Fibroblast of lung (primary cell): Measurements from ENCODE around the gene LAMA5. TPM values are rescaled to one million over a fixed set of nuclear protein-coding genes. Genes with fewer than 3 reads are reported as not detected.
A peak's percentile ranks its signal among the peaks of the same experiment; 100 is the strongest.

Experiments
- DNase-seq, 2 donors: peaks; one replicate each; pipeline versions ENCODE4 v3.0.0 to v3.0.0-alpha.2; 2010; ENCODE audit warnings: low read depth in 2 of 2
- H2AFZ ChIP-seq: 2 replicates; pipeline ENCODE4 v1.5.1; 2012; ENCODE audit warnings: low read length, control low read depth, inconsistent platforms
- H3K27ac ChIP-seq: 2 replicates; pipeline ENCODE4 v1.5.1; 2011; ENCODE audit warnings: low read length, control low read depth; ENCODE audit not compliant: insufficient read depth
- H3K27me3 ChIP-seq: 2 replicates; pipeline ENCODE4 v1.5.1; 2011; ENCODE audit warnings: mild to moderate bottlenecking, low read length; ENCODE audit not compliant: control insufficient read depth, insufficient read depth
- H3K36me3 ChIP-seq: 2 replicates; pipeline ENCODE4 v1.5.1; 2011; ENCODE audit warnings: low read length; ENCODE audit not compliant: control insufficient read depth, insufficient read depth
- H3K4me1 ChIP-seq: 2 replicates; pipeline ENCODE4 v1.5.1; 2011; ENCODE audit warnings: low read length; ENCODE audit not compliant: control insufficient read depth, insufficient read depth; ENCODE audit errors: extremely low read depth
- H3K4me2 ChIP-seq: 2 replicates; pipeline ENCODE4 v1.5.1; 2011; ENCODE audit warnings: low read length, control low read depth; ENCODE audit not compliant: insufficient read depth; ENCODE audit errors: extremely low read depth
- H3K4me3 ChIP-seq, 4 experiments: fragments of 200-600 bp in 1 of 4; sonication (generic) in 1 of 4; replicated peaks in 1 of 4; 2 replicates each; pipeline ENCODE4 v1.5.1; 2011 to 2016; ENCODE audit warnings: low read length in 4 of 4, low read depth in 3 of 4, mild to moderate bottlenecking in 3 of 4, control low read depth in 2 of 4, inconsistent platforms in 1 of 4, mixed read lengths in 1 of 4; ENCODE audit not compliant: insufficient read depth in 1 of 4; ENCODE audit errors: control extremely low read depth in 1 of 4
- H3K79me2 ChIP-seq: 2 replicates; pipeline ENCODE4 v1.5.1; 2012; ENCODE audit warnings: mild to moderate bottlenecking, low read length, inconsistent platforms; ENCODE audit not compliant: control insufficient read depth, insufficient read depth
- H3K9ac ChIP-seq: 2 replicates; pipeline ENCODE4 v1.5.1; 2011; ENCODE audit warnings: mild to moderate bottlenecking, low read length, control low read depth; ENCODE audit not compliant: insufficient read depth
- H3K9me3 ChIP-seq: 2 replicates; pipeline ENCODE4 v1.5.1; 2012; ENCODE audit warnings: low read depth, low read length; ENCODE audit not compliant: control insufficient read depth, insufficient read depth
- H4K20me1 ChIP-seq: 2 replicates; pipeline ENCODE4 v1.5.1; 2011; ENCODE audit warnings: low read length; ENCODE audit not compliant: control insufficient read depth, insufficient read depth; ENCODE audit errors: extremely low read depth
- CTCF ChIP-seq, 2 donors: IDR thresholded peaks in 1 of 2; conservative IDR thresholded peaks in 1 of 2; 1 replicate in 1 of 2; 2 replicates in 1 of 2; pipeline ENCODE4 v1.5.1; 2011 to 2012; ENCODE audit warnings: low read length in 2 of 2, control low read depth in 1 of 2, inconsistent platforms in 1 of 2, low read depth in 1 of 2, mild to moderate bottlenecking in 1 of 2
- EZH2 ChIP-seq: IDR thresholded peaks from 2 replicates; pipeline ENCODE4 v1.5.1; 2012; ENCODE audit warnings: low read length, control low read depth, mild to moderate bottlenecking; ENCODE audit errors: missing control alignments
- polyA plus RNA-seq, 2 donors: library from polyadenylated mRNA; depleted of rRNA in 1 of 2; stranded (reverse) in 1 of 2; unstranded in 1 of 2; fragments of >200 nt; gene quantifications; 2 replicates each; pipeline ENCODE4 v1.2.1, GENCODE V29; 2011 to 2012; ENCODE audit warnings: missing spikeins in 1 of 2
- total RNA-seq: library from RNA; depleted of rRNA; stranded (reverse); fragments of >200 nt; gene quantifications from 2 replicates; pipeline ENCODE4 v1.2.1, GENCODE V29; 2014

The LAMA5 gene
- total and polyA plus RNA-seq, 2 donors (not counting 1 experiment from before 2014, with no cell fraction given) = 1.5 to 81.6 TPM

GRCh38 chr20:62406635-62407176, 39.6 kb upstream of the LAMA5 start:
- peak overlapping the region; percentile 44 for H3K9ac ChIP-seq
- H3K4me1 ChIP-seq = peaks cover 11% of the 10 kb centered on the region
- no peak for DNase-seq
- no peak overlapping the region for H2AFZ ChIP-seq
- no peaks in the 10 kb centered on the region for H3K36me3 ChIP-seq
- no peak for TF ChIP-seq EZH2
- H3K4me3 ChIP-seq = peak overlapping the region; percentile 51 to 67 (median 62)
- H3K9me3 ChIP-seq = no peaks in the 10 kb centered on the region
- H3K4me2 ChIP-seq = peak overlapping the region; percentile 97
- no peaks in the 10 kb centered on the region for H4K20me1 ChIP-seq
- H3K27me3 ChIP-seq = no peaks in the 10 kb centered on the region
- peak overlapping the region; percentile 59 for H3K27ac ChIP-seq
- H3K79me2 ChIP-seq = peaks cover 2% of the 10 kb centered on the region

- H2AFZ ChIP-seq = no peak overlapping the region
- H3K79me2 ChIP-seq = peaks cover 2% of the 10 kb centered on the region
- no peak overlapping the region for H3K9ac ChIP-seq
Measured at GRCh38 chr20:62405981-62406513, 38.9 kb upstream of the LAMA5 start.

GRCh38 chr20:62405108-62405980, 38.2 kb upstream of the LAMA5 start:
- no peaks in the 10 kb centered on the region for H4K20me1 ChIP-seq
- H3K4me3 ChIP-seq = peak overlapping the region in 1 of 4 experiments; percentile 67
- no peak overlapping the region for H3K27ac ChIP-seq
- TF ChIP-seq EZH2 (no peak), CTCF (conservative IDR thresholded peaks at IDR 0.05 in 1 of 2, IDR thresholded peaks at IDR 0.05 in 1 of 2; ENCODE audit: low read depth in 1 of 2, low read length in 2 of 2) (peak; percentile 57 to 73)
- no peaks in the 10 kb centered on the region for H3K9me3 ChIP-seq
- no peaks in the 10 kb centered on the region for H3K36me3 ChIP-seq
- peaks cover 2% of the 10 kb centered on the region for H3K79me2 ChIP-seq
- peak overlapping the region; percentile 35 for H3K4me2 ChIP-seq
- no peaks in the 10 kb centered on the region for H3K27me3 ChIP-seq
- H2AFZ ChIP-seq = no peak overlapping the region
- peak; percentile 54 to 73 for DNase-seq
- no peak overlapping the region for H3K9ac ChIP-seq
- peaks cover 11% of the 10 kb centered on the region for H3K4me1 ChIP-seq

More at GRCh38 chr20:62405981-62406513, 38.9 kb upstream of the LAMA5 start:
- no peaks in the 10 kb centered on the region for H3K27me3 ChIP-seq
- peak overlapping the region; percentile 97 for H3K4me2 ChIP-seq
- no peak for DNase-seq
- no peaks in the 10 kb centered on the region for H3K9me3 ChIP-seq
- H3K4me3 ChIP-seq = peak overlapping the region; percentile 51 to 67 (median 62)
- no peak overlapping the region for H3K27ac ChIP-seq
- no peaks in the 10 kb centered on the region for H3K36me3 ChIP-seq
- peaks cover 11% of the 10 kb centered on the region for H3K4me1 ChIP-seq
- TF ChIP-seq CTCF (conservative IDR thresholded peaks at IDR 0.05 in 1 of 2, IDR thresholded peaks at IDR 0.05 in 1 of 2; ENCODE audit: low read depth in 1 of 2, low read length in 2 of 2) = no peak
- no peak for TF ChIP-seq EZH2
- H4K20me1 ChIP-seq = no peaks in the 10 kb centered on the region
